Upper lobe of right lung (tissue), 1 donor: Measurements from ENCODE around the gene SERPINA5. TPM values are rescaled to one million over a fixed set of nuclear protein-coding genes. Genes with fewer than 3 reads are reported as not detected.

ENCODE experiments used
- ATAC-seq: fragments of 200-7000 bp; cut with Tn5 transposase; one replicate; pipeline ENCODE4 v1.9.1; 2020; ENCODE audit warnings: mild to moderate bottlenecking, moderate library complexity
- DNase-seq: peaks from one replicate; pipeline ENCODE4 v3.0.0-alpha.2; 2020
- H3K27ac ChIP-seq: fragments of 200-600 bp; one replicate; pipeline ENCODE4 v1.8.0; 2022
- H3K27me3 ChIP-seq: fragments of 200-600 bp; one replicate; pipeline ENCODE4 v1.8.0; 2022; ENCODE audit warnings: mild to moderate bottlenecking
- H3K36me3 ChIP-seq: fragments of 200-600 bp; one replicate; pipeline ENCODE4 v1.8.0; 2022
- H3K4me1 ChIP-seq: fragments of 200-600 bp; one replicate; pipeline ENCODE4 v1.8.0; 2022
- H3K4me3 ChIP-seq: fragments of 200-600 bp; one replicate; pipeline ENCODE4 v1.8.0; 2022; ENCODE audit warnings: mild to moderate bottlenecking
- H3K9me3 ChIP-seq: fragments of 200-600 bp; one replicate; pipeline ENCODE4 v1.8.0; 2022
- CTCF ChIP-seq: fragments of 200-600 bp; IDR thresholded peaks from one replicate; pipeline ENCODE4 v1.8.0; 2022; ENCODE audit warnings: antibody characterized with exemption
- intact Hi-C: fragments of 100-400 bp; cut with DNase I; formaldehyde crosslinking; loops from one replicate; pipeline ENCODE4 v1.11.0; 2022
- total RNA-seq: library from RNA; stranded (reverse); fragmentation: NEBNext Ultra II Directional; extraction: Animal tissue kit (Norgen Biotek cat#: 25700); gene quantifications from one replicate; pipeline ENCODE4 v1.2.1, GENCODE V29; 2021
- donor health status: DM: no; HTN: yes; CAD: no; lungs with severe emphysema.

Gene SERPINA5
- total RNA-seq, 1 donor from 2014 or later = 0.41 TPM

GRCh38 chr14:94558842-94559241 lies 22.4 kb upstream of the SERPINA5 start:
- DNase-seq = no peak
- TF ChIP-seq CTCF = no peak
- intact Hi-C loops = no loop called here

GRCh38 chr14:94559638-94560290 lies 21.5 kb upstream of the SERPINA5 start:
- intact Hi-C loops = no loop called here
- no peak for DNase-seq
- Histone ChIP-seq H3K27ac (no peak overlapping the region), H3K9me3 (no peaks in the 10 kb centered on the region), H3K4me1 (no peaks in the 10 kb centered on the region), H3K36me3 (no peaks in the 10 kb centered on the region), H3K27me3 (peaks cover 6% of the 10 kb centered on the region), H3K4me3 (no peak overlapping the region)
- no peak for ATAC-seq
- no peak for TF ChIP-seq CTCF

More at GRCh38 chr14:94558842-94559241, 22.4 kb upstream of the SERPINA5 start:
- H3K27ac ChIP-seq = no peak overlapping the region
- ATAC-seq = no peak
- H3K4me1 ChIP-seq = no peaks in the 10 kb centered on the region
- H3K27me3 ChIP-seq = peaks cover 11% of the 10 kb centered on the region
- H3K4me3 ChIP-seq = no peak overlapping the region
- H3K9me3 ChIP-seq = peaks cover 4% of the 10 kb centered on the region
- no peaks in the 10 kb centered on the region for H3K36me3 ChIP-seq

- no peak overlapping the region for H3K4me3 ChIP-seq
- no peak overlapping the region for H3K27ac ChIP-seq
- DNase-seq (no peak), ATAC-seq (no peak)
- no peaks in the 10 kb centered on the region for H3K36me3 ChIP-seq
- no peak for TF ChIP-seq CTCF
- peaks cover 4% of the 10 kb centered on the region for H3K27me3 ChIP-seq
- no peaks in the 10 kb centered on the region for H3K9me3 ChIP-seq
- intact Hi-C loops = no loop called here
- H3K4me1 ChIP-seq = no peaks in the 10 kb centered on the region
Observed at GRCh38 chr14:94560291-94560665, 20.9 kb upstream of the SERPINA5 start.

GRCh38 chr14:94560751-94561655 lies 20.2 kb upstream of the SERPINA5 start, which contains the start of gene SERPINA4:
Gene SERPINA4 (plus strand): TSS chr14:94561442. CDS start chr14:94563483, 2,041 bp downstream.
- DNase-seq (no peak), ATAC-seq (no peak)
- TF ChIP-seq CTCF = no peak
- Histone ChIP-seq H3K4me3 (no peak within 1 kb of the TSS), H3K9me3 (no peaks in the 10 kb centered on the region), H3K4me1 (no peaks in the 10 kb centered on the region), H3K36me3 (no peaks in the 10 kb centered on the region), H3K27me3 (peaks cover 4% of the 10 kb centered on the region), H3K27ac (no peak within 1 kb of the TSS)
- intact Hi-C loops = no loop called here

- intact Hi-C loops = no loop called here
- no peak overlapping the region for H3K27ac ChIP-seq
- no peaks in the 10 kb centered on the region for H3K36me3 ChIP-seq
- H3K9me3 ChIP-seq = no peaks in the 10 kb centered on the region
- H3K27me3 ChIP-seq = peaks cover 4% of the 10 kb centered on the region
- no peak for ATAC-seq
- H3K4me3 ChIP-seq = no peak overlapping the region
- no peaks in the 10 kb centered on the region for H3K4me1 ChIP-seq
- DNase-seq = peak; percentile 30
- TF ChIP-seq CTCF = no peak
Observed at GRCh38 chr14:94561656-94562010, 19.6 kb upstream of the SERPINA5 start.
